Measurements from ENCODE around the gene AKNAD1.
A peak's percentile ranks its signal among the peaks of the same experiment; 100 is the strongest.

The AKNAD1 gene

GRCh38 chr1:108831225-108831624, 25.7 kb downstream of the AKNAD1 start:
- DNase-seq (ENCODE audit: low read depth, low spot score), result no peak

DNA sequence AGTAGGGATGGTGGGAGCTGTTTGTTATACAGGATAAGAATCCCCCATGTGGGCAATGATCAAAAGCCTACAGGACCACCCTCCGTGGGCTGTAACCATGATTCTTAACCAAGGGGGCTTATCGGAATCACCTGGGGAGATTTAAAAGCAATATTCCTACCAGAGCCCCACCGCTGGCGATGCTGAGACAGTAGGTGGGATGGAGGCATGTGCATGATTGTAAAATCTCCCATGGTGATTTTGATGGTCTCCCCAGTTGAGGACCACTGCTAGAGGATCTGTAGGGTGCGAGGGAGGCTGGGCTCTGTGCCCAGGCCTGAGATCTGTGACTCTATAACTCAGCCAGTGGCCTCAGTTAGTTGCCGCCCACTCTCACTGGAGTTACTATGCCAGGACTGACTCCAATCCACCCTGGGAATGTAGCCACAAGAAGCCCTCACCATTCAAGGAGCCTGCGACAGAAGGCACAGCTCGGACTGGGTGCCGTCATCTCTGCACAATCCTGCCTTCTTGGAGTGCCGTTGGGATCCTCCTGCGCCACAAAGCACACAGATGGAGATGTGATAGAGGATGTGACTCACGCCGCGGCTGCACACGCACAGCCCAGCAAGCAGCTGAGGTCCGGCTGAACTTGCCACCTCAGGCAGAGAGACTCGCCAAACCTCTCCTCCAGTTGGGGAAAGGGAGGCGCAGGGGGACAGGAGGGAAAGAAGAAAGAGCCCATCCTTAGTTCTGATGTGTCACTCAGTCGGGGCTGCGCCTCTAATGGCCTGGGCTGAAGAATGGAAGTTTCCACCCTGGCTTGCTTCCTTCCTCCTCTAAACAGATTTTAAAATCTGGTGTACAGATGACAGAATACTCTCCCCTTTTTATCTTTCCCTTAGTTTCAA, 26.5 kb downstream of the AKNAD1 start:
- peak; percentile 74 for DNase-seq (ENCODE audit: low read depth, low spot score)

GRCh38 chr1:108829498-108829916, 27.4 kb downstream of the AKNAD1 start:
- DNase-seq (ENCODE audit: low read depth, low spot score), result peak; percentile 19

DNA sequence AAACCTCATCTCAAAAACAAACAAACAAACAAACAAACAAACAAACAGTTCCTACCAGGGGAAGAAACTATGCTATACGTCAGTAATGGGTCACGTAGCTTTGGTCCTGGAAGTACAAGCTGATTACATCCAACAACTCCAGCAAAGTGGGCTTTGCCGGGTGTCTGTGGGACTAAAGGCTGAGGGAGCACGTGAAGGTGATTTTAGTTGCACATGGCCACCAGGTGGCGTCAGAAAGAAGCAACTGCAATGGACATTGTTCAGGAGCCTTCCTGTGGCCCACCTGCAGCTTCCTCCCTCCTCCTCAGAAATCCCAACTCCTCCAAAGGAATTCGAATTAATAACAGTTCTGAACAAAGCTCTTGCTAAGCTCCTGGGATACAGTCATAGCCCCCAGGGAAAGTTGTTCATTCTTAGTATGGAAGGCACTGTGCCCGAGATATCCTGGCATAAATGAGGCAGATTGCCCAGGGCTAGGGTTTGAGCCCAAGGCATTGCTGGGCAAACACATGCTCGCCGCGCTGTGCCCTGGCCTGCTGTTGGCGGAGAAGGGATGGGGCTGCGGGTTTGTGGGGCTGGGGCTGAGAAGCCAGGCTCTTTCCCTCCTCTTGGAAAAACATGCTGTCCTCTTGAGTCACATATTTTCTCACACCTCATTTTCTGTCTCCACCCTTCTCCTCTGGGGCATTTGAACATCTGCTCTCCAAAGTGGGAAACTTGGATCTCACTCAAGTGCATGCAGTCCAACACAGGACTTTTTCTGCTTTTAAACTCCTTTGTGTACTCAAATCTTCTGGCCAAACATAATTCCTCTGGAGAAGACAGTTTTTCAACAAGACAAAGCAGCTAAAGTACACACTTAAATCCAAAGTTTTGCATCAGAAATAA, 28.6 kb downstream of the AKNAD1 start:
- peak; percentile 89 for DNase-seq (ENCODE audit: low read depth, low spot score)

GRCh38 chr1:108826081-108826635, 30.7 kb downstream of the AKNAD1 start:
- DNase-seq (ENCODE audit: low read depth, low spot score), result no peak

DNA sequence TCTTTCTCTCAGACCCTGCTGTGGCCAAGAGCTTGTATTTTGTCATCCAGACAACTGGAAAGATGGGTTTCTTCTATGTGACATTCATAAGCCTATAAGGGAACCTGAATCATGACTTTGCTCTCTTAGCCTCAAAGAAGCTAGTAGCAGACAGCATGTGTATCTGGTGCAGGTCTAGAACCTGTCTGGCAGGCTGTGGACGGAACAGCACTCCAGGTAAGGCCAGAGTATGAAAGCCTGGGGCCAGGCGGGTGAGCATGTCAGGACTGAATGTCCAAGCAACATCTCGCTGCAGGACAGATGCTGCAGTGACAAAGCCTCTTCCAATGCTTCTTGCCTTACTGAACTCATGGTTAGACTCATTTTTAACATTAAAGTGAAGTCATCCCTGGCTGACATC, 32.8 kb downstream of the AKNAD1 start:
- no peak for DNase-seq (ENCODE audit: low read depth, low spot score)

DNA sequence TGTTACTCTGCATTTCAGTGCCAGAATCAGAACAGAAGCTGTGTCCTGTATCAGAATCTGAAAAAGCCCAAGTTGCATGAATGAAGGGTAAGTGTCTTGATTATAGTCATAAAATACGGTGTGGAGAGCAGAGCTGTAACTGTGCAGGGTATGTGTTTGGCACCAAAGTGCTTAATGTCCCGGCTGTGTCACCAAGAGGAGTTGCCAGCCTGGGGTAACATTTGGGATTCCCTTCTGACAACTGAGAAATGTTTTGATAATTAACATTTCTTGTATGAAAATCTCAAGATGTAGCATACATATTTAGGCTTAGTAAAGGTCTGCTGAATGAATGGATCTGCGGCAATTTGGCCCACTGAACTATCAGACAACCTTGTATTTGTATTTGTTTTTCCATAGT, 33.3 kb downstream of the AKNAD1 start:
- DNase-seq (ENCODE audit: low read depth, low spot score), result no peak

DNA sequence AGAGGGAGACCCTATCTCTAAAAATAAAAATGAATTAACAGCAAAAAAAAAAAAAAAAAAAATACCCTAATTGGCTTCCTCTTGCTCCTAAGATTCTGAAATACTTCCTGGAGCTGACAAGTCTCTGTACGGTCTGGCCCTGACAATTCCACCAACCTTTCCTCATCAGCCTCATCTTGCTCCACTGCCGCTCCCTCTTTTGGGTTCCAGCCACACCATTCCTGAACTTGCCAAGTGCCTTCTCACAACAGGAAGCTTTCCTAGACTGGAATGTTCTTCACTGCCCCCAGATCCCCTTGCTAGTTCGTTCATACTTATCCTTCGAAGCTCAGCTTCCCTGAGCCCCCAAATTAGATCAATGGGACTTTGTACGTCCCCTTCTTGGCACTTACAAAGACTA, 37.0 kb downstream of the AKNAD1 start:
- no peak for DNase-seq (ENCODE audit: low read depth, low spot score)

DNA sequence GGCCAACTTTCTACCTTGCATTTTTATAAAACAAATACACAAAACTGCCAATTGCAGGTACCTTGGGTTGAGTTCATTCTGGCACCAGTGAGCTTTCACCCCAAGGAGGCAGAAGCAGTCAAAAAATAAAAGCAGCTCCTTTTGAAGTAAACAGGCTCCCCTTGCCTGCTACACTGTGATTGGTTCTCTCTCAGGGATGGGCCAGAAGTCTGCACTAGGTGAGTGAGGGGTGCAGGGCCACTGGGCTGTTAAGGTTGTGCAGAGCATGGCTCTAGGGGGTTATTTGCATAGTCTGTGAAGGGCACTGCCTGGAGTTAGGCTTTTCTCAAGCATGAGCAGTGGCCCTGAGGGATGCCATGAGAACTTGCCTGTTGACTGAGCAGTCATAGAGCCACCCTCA, 39.1 kb downstream of the AKNAD1 start:
- no peak for DNase-seq (ENCODE audit: low read depth, low spot score)

DNA sequence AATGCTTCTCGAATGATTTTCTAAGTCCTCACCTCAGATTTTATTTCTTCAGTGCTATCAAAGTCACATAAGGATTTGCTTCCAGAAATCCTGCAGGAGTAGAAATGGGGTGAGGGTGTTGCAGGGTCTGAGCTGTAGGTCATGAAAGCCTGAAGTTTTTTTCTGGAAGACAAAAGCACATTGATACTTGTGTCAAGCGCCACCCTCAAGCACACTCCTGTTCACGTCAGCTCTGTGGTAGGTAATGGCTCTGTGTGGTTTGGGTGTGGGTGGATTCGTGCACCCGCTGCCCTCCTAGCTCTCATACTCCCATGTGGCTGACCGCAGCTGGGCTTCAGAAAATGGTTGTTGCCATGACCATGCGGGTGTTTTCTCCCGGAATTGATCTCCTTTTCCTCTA, 39.9 kb downstream of the AKNAD1 start:
- peak; percentile 90 for DNase-seq (ENCODE audit: low read depth, low spot score)

- DNase-seq (ENCODE audit: low read depth, low spot score), result peak; percentile 93
These were observed 40.6 kb downstream of the AKNAD1 start for GRCh38 chr1:108816049-108816893.

DNA sequence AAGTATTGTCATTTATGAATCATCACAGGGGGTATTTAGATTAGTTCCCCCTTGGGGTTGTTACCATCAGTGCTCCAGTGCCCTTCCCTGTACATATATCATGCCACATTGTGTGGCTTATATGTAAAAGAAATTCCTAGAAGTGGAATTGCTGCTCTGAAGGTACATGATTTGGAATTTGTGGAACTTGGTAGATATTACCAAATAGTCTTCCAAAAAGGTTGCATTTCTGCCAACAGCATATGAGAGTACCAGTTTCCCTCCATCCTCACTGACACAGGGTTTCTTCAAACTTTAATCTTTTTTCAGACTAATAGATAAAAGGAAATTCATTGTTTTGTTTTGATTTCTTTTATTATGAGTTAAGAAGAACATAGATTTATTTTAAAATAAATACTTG, 41.3 kb downstream of the AKNAD1 start:
- no peak for DNase-seq (ENCODE audit: low read depth, low spot score)

GRCh38 chr1:108814343-108815125, 42.4 kb downstream of the AKNAD1 start:
- peak; percentile 83 for DNase-seq (ENCODE audit: low read depth, low spot score)

- DNase-seq (ENCODE audit: low read depth, low spot score), result no peak
These were observed 43.6 kb downstream of the AKNAD1 start for GRCh38 chr1:108813326-108813725.

- DNase-seq (ENCODE audit: low read depth, low spot score), result no peak
These were observed 45.3 kb downstream of the AKNAD1 start for GRCh38 chr1:108811611-108812010.

- no peak for DNase-seq (ENCODE audit: low read depth, low spot score)
These were observed 48.5 kb downstream of the AKNAD1 start for GRCh38 chr1:108808438-108808837.

- no peak for DNase-seq (ENCODE audit: low read depth, low spot score)
These were observed 53.3 kb downstream of the AKNAD1 start for GRCh38 chr1:108803548-108803947.

GRCh38 chr1:108801101-108801500, 55.8 kb downstream of the AKNAD1 start:
- DNase-seq (ENCODE audit: low read depth, low spot score), result peak; percentile 43

DNA sequence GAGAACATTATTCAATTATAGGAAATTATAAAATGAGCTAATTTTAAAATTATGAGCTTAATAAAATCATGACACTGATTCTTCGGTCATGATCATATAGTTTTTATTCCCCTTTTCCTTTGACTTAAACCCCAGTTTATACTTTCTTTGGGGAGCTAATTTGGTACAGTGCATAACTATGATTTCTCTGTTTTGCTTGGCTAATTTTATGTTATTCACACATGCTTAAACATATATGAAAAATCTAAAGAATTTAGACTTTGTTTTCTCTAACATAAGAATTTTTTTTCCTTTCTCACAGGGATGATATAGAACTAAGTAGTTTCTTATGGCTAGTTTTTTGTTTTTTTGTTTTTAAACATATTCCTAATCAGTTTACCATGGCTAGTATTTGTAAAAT, 57.9 kb downstream of the AKNAD1 start:
- DNase-seq (ENCODE audit: low read depth, low spot score), result no peak

GRCh38 chr1:108792420-108792819, 64.5 kb downstream of the AKNAD1 start:
- no peak for DNase-seq (ENCODE audit: low read depth, low spot score)

GRCh38 chr1:108791790-108792189, 65.1 kb downstream of the AKNAD1 start:
- DNase-seq (ENCODE audit: low read depth, low spot score), result no peak

All from astrocyte of the hippocampus (primary cell).